GM21619 (cell line): ENCODE results near the gene ZIC2.

Experiments
- ATAC-seq: cut with Tn5 transposase; IDR thresholded peaks from one replicate; pipeline ENCODE4 v1.9.1; 2021; ENCODE audit not compliant: unreplicated experiment

The ZIC2 gene

DNA sequence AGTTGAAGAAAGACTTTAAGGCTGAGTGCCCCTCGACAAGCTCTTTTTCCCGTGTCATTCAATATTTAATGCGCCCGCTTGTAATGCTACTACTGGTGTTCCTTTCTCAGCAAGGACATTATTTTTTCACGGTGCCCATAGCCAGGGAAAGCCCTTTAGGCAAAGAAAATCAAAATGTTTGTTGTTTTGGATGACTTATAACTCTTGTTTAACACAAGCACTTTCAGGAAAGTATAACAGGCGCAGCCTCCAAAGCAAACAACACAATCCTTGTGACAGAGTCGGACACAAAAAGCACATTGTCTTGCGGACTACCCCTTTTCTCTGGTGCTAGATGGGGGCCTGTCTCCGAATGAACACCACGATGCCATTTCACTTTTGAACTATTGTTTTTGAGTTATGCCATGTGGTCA, 22.5 kb upstream of the ZIC2 start:
- no peak for ATAC-seq

DNA sequence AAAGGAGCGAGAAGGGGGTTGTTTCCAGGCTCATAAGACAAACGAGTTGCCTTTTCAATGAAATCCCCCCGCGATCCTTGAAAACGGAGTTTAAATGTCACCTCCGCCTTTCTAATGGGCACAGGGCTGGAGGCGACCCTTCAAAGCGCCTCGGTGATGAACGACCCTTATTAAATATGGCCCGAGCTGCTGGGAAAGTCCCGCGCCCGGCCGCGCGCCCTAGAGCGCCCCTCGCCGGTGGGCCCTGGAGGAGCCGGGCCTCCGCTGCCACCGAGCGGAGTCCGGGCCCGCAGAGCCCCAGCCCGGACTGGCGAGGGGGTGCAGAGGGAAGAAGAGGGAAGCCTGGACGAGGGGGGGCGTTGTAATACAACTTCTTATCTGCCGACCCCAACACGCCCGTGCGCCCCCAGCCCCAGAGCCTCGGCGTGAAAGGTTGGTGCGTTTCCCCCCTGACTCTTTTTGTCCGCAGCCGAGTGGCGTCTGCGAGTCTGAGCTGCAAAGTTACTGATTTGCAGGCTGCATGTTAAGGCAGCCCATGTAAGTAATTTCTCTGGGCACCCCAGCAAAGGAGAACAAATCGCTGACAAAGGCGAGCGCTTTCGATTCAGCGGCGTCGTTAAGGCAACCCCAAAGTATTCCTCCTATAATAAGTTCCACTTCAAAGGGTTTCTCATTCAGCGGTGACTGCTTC, 21.9 kb upstream of the ZIC2 start:
- ATAC-seq = no peak

DNA sequence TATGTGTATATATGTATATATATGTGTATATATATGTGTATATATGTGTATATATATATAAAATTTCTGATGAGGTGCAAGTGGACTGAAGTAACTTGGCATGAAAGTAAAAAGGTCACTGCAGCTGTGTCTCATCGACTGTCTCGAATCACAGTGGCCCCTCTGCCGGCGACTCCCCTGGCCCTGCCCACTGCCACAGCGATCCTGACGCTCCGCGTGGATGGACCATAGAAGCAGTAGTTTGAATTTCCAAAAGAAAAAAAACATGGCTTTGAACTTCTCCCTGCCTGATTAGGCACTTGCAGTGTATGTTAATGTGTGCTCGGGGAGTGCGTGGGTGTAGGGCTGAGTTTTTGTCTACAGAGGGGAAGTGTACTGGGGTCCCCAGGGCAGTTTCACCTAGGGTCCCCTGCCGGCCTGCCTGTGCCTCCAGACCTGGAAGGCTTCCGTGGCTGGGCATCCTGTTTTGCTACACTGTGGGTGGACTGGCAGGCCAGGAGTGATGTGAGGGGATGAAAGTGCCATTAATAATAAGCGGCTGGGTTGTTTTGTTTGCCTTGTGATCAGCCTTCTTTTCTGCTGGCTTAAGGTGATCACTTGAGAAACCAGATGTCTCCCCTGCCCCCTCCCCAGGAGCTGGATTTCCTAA, 20.8 kb upstream of the ZIC2 start:
- ATAC-seq = no peak

DNA sequence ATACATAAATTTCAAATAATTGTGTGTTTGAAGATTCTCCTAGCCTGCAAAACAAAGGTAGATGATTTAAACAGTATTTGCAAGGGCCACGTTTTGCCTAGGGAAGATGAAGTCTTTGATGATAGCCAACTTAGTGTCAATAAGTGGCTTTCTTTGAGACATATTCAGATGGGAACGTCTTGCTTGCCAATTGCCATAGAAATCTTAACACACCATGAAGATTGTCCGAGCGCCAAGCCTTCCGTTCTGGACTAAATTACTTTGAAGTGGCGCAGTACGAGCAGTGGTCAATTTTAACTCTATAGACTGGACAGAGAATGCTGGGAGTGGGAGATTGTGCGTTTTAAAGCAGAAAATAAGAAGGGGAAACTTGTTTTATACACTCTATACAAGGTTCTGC, 19.9 kb upstream of the ZIC2 start:
- no peak for ATAC-seq

DNA sequence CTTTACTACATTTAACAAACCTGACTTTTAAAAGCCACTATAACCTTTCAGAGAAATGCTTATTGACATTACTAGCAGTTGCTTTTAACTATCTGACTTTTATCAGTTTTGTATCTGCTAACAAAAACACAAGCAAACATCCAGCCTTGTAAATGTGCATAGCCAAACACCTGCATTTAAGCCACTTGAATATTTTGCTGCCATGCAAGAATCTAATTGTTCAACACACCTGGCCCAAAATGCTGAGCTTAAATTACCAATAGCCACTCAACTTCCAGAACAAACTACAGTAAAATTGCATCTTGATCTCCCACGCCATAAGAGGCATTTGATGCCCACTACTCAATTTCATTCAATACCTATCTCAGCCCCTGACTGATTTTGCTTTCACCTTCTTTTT, 19.3 kb upstream of the ZIC2 start:
- ATAC-seq = no peak

DNA sequence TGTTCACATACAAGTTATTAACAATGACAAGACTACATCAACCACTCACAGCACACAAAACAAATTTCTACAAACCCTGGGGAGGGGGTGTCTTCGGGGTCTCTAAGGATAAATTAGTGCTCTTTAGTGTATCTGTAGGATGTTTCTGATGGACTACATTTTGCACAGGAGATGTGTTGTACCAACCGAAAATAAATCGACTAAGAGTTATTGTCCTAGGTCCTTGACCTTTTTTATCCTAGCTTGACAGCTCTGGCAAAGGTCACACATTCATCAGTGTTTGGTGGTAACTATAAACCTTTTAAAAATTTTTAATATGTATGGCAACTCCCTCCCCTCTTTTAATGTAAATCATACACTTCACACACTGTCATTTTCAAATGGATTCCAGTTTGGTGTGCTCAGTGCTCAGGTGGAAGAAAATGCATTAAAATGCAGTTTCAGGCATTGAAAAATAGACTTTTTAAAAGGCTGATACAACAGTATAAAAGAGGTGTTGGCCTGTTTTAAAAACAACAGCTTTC, 17.7 kb upstream of the ZIC2 start:
- ATAC-seq = no peak

DNA sequence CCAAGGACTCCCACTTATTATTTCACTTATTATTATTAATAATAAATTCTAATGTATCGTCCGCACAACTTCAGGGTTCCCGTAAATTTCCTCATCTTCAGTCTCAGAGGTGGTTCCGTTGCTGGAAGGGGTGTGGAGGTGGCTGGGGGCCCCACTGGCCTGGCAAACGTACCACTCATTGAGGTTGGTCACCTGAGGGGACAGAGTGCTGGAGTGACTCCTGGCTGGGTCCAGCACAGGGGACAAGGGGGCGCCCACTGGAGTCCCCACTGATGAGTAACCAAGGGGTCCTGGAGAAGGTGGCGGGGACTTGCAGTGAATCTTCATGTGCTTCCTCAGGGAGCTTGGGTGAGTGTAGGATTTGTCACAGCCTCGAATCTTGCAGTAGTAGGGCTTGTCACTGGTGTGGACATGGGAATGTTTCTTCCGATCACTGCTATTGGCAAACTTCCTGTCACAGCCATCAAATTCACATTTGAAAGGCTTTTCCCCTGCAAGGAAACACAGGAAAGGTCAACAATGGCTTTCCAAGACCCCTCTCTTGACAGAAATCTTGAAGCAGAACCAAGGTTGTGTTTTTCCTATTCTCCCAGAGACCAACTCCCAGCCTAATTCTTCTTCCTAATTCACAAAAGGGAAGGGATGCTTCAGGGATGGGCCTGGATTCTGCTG, 16.1 kb upstream of the ZIC2 start:
- ATAC-seq = no peak

DNA sequence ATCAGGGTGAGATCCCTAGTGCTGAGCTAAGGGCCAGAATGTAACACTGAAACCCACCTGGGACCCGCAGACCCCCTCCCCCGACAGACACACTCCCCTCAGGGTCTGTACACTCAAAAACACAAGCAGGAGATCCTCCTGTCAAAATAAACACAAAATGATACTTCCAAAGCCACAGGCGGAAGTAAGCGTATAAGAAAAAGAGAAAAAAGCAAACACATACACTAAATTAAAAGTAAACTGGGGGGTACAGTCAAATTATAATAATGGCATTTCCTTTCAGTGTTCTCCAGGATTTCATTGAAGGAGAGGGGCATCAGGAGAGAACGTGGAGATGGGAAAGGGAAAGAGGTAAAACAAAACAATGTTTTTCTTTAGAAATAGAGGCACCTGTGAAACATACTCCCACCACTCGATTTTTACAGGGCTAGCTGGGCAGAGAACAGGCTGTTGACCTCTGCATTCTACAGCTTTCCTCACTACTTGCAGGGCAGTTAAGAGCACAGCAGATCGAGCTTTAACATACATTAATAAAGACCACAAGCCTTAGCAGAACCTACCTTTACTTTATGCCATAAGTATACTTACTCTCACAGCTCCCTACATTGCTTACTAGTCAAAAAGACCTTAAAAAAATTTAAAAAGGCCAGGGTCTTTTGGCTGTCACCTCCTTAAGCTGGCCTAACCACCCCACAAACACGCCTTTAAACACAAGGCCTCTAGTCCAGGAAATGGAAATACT, 15.3 kb upstream of the ZIC2 start:
- no peak for ATAC-seq

DNA sequence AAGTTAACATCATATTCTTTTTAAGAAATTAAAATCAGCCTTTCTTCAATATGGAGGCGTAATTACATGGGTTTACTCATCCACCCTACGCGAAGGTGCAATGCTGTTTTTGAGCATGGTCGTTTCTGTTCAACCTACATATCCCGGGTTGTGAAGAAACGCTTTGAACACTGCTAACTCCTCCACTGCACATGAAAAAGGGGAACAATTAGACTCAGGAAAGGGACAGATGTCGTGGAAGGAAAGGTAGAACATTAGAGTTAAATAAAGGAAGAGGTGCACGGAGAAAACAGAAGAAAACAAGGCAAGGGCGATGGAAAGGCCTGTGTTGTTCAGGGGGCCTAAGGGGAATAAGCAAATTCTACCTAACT, 14.1 kb upstream of the ZIC2 start:
- no peak for ATAC-seq

DNA sequence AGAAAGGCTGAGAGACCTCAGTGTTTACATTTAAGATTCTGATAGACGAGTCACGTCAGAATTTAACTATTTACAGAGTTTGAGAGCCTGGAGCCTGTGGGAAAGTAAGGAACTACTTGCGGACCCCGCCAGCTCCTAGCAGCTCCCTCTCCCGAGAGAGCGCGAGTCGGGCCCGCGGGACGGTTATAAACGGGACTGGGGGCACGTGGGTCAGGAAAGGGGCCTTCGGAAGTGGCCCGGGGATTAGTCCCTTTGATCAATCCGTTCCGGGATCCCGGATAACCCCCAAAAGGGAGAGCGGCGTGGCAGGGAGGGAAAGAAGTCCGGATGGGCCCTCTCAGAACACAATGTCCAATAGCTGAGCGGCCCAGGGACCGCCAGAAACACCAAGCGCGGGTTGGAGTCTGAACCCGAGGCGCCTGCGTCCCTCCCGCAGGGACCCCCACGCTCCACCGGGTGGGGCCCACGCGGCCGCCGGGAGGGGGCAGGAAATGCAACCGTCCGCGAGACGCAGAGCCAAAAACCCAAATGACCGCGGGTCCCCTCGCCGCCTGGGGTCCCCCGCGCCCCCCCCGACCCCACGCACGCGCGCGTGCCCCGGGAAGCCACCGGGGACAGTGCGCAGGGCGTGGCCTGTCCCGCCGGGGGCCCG, 13.6 kb upstream of the ZIC2 start:
- no peak for ATAC-seq

DNA sequence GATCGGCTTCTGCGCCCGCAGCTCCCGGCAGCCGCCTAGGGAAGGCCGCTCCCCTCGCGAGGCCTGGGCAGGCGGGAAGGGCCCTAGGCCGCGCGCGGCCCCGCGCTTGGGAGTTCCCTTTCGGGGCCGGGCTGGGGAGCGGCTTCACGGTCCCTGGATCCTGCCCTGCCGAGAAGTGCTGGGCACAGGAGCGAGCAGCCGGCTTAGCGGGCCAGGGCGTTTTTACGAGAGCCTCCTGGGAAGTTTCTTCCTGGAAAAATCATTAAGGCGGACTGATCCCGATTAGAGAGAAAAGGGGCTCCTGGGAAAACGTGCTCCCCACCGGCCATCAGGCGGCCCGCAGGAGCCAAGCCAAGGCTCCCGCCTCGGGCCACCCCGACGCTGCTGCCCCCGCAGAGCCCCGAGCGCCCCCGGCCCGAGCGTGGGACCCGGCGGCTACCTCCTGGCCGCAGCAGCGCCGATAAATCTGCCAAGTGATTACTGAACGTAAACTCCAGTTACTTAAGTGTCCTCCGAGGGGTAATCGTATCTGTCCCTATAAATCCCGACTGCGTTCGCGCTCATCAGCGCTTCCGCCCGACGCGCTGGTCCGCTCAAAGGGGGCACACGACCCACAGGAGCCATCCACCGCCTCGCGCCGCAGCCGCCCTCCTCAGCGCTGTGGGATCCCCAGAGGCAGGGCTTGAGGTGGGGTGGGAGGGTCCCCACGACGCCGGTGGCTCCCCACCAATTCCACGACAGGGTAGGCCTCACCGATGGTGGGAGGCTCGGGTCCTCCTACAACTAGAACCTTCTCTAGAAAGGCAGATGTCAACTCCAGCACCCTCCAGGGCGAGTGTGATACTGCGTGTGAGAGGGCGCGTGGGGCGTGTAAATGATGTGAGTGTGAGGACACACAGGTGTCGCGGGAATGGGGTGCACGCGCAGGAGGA, 12.8 kb upstream of the ZIC2 start:
- ATAC-seq = no peak

DNA sequence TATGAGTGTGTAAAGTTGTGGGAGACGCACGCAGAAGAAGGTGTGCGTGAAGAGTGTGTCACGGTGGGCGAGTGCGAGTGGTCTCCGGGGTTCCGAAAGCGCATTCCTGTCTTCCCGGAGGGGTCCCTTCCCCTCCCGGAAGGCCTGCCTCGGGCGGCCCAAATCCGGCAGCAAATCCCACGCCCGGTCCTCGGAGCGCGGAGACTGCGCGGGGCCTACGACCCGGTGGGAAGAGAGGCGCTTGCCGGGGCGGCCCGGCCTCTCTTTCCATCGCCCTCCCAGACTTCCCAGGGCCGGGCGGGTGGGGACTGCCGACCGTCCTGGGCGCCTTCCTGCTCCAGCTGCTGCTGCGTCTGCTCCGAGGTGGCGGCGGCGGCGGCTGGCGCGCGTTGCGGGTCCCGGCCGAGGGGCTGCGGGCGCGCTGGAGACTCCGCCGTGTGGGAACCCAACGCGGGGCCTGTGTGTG, 12.1 kb upstream of the ZIC2 start:
- ATAC-seq = no peak

DNA sequence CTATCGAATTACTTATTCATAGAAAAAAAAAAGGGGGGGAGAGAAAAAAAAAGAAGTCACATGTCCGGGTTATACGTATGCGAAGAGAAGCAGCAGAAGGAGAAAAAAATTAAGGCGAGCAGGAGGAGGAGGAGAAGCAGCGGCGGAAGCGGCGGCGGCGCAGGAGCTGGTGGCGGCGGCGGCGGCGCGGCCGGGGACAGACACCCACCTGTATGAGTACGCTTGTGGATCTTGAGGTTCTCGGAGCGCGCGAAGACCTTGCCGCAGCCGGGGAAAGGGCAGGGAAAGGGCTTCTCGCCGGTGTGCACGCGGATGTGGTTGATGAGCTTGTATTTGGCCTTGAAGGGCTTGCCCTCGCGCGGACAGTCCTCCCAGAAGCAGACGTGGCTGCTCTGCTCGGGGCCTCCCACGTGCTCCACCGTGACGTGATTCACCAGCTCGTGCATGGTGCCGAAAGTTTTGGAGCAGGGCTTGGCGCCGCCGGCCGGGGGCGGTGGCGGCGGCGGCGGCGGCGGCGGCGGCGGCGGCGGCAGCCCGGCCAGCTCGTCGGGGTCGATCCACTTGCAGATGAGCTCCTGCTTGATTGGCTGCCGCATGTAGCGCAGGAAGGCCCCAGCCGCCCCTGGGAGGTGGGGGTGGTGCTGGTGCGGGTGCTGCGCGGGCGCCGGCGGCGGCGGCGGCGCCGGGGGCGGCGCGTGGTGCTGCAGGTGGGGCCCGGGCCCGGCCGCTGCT, 11.5 kb upstream of the ZIC2 start:
- no peak for ATAC-seq

DNA sequence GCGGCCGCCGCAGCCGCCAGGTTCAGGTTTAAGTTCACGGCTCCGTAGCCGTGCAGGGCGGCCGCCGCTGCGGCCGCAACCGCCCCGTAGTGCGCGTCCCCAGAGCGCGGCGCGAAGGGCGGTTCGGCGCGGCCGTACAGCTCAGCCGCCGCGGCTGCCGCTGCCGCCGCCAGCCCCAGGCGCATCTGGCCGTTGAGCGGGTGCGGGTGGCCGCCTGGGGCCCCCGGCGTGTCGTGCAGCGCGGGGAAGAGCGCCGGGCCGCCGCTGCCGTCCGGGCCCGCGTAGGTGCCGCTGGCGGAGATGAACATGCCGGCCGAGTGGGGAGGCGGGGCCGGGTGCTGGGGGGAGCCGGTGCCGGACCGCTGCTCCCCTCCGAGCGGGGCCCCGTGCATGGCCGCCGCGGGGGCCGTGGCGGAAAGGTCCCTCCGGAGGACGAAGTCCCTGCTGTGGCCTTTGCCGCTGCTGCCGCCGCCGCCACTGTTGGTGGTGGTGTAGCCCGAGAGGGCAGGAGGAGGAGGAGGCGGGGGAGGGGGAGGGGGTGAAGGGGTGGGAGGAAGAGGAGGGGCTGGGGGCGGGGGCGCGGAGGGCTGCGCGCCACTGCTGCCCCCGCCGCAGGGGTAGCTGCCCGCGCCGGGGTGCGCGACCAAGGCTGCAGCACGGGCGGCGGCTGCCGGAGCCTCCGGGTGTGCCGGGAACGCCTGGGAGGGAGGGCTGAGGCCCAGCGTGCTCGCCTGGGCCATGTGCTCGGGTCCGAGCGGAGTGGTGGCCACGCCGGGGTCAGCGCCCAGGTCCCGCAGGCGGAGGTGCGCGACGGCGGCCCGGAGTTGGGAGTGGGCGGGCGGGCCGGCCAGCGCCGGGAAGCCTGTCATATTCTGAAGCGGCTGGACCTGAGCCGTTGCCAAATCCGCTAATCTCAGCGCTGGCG, 10.7 kb upstream of the ZIC2 start:
- no peak for ATAC-seq

DNA sequence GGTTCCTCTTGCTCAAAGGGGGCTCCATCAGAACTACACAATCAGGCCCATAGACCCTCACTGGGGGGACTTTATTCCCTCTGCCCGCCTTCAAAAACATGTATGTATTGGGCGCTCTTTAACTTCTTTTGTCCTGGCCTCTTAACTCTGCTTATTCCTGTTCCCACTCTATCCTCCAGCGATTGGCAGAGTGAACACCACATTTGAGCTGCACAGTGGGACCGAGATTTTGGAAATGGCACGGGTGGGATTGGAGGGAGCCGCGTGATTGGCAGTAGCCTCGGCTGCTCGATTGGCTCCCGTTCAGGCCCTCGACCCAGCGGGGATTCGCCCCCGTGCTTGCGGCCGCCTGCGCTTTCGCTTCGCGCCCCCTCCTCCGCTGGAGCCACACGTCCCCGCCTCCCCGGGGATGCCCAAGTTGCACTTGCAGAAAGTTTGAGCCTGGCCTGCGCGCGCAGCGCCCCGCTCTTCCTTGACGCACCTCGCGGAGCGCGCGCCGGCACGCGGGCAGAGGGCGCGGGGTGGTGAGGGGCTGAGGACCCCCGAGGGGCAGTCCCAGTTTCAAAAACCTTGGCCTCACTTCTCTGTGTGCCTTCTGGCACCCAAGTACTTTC, 9.9 kb upstream of the ZIC2 start, which contains the start of gene ZIC5:
Gene ZIC5 (minus strand): TSS at position 192 of the 614 bp plus-strand sequence. CDS start 164 bp downstream, at position 28.
- ATAC-seq = no peak

DNA sequence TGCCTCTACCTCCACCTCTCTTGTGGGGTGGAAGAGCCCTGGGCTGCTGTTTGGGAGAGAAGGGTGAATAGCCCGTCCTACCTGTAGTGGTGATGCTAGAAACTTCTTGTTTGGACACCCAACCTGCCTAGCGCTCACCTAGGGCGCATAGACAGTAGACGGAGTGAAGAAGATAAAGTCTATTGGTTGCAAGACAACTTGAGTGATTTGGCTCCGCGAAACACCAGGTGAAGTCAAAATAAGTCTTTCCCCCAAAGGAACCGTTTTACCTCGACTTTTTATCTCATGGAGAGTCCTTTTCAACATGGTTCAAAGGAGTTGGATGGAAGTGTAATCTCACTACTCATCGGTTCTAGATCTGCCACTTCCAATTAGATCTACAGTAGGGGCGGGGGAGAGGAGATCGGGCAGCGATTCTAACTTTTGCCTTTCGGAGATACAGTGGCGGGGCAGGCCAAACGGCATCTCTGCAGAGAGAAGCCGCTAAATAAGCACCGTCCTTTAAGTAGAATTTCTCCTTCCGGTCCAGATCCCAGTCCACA, 9.3 kb upstream of the ZIC2 start:
- no peak for ATAC-seq

DNA sequence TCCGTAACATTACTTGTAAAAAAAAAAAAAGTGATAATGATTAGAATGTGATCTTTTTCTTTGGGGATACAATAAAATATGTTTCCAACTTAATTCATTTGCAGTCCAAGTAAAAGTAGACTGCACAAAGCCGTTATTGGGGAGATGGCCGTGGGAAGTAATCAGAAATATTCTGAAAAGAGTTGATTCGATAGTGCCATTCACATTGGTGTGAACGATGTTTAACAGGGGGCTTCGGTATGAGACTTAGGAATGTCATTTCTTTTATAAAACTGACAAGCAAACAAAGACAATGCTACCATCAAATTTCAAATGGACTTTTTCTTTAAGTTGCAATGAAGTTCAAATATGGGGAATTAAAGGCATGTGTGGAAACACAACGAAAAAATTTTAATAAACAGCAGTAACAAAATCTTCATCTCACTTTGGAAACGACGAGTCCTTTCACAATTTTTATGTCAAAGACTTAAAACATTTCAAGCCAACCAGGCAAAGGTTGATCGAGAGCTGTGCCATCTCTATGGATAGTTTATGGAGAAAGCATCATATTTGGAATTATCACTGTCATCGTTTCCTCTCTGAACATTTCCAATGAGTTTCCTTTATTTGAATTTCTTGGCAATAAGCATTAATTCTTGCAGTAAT, 8.3 kb upstream of the ZIC2 start:
- ATAC-seq = no peak
